Activated CD8-positive, alpha-beta memory T cell treated with anti-CD3 and anti-CD28 coated beads, Interleukin-2, amount 10 ng/mL, durations not matched to agents 7 days and 5 days (primary cell): ENCODE results near the gene NR6A1. TPM values are rescaled to one million over a fixed set of nuclear protein-coding genes. Genes with fewer than 3 reads are reported as not detected.

ENCODE experiments used
- ATAC-seq: fragments of 150-1000 bp; cut with Tn5 transposase; one replicate; pipeline ENCODE4 v1.10.0; 2021; ENCODE audit warnings: moderate library complexity
- CTCF ChIA-PET: fragments of 350-600 bp; sonication (Branson Sonifier 250); formaldehyde crosslinking; loops from one replicate; lab custom pipeline; 2021; ENCODE audit warnings: antibody characterized with exemption; lab: Charles Lee
- DNase-seq: peaks from one replicate; pipeline ENCODE4 v3.0.0-alpha.2; 2020
- H3K27ac Mint-ChIP-seq: one replicate; pipeline ENCODE4 v1.8.0; 2021; ENCODE audit warnings: mild to moderate bottlenecking, mixed read lengths
- H3K27me3 Mint-ChIP-seq: one replicate; pipeline ENCODE4 v1.8.0; 2021; ENCODE audit warnings: mixed read lengths
- H3K36me3 Mint-ChIP-seq: one replicate; pipeline ENCODE4 v1.8.0; 2021; ENCODE audit warnings: mild to moderate bottlenecking, mixed read lengths
- H3K4me1 Mint-ChIP-seq: one replicate; pipeline ENCODE4 v1.8.0; 2021; ENCODE audit warnings: mixed read lengths
- H3K4me3 Mint-ChIP-seq: one replicate; pipeline ENCODE4 v1.8.0; 2021; ENCODE audit warnings: mild to moderate bottlenecking, moderate library complexity, mixed read lengths
- H3K9me3 Mint-ChIP-seq: one replicate; pipeline ENCODE4 v1.8.0; 2022; ENCODE audit warnings: low read depth, mixed read lengths
- total RNA-seq, 2 experiments: library from RNA; stranded (reverse); gene quantifications; one replicate each; pipeline ENCODE4 v1.2.3, GENCODE V29; 2021

NR6A1 gene
- total RNA-seq, 2 experiments from 2014 or later = 0.44 to 1.2 TPM

- H3K9me3 Mint-ChIP-seq = no peaks in the 10 kb centered on the region
- H3K4me3 Mint-ChIP-seq = no peak overlapping the region
- peaks cover 4% of the 10 kb centered on the region for H3K36me3 Mint-ChIP-seq
- CTCF ChIA-PET = no interaction called here
- ATAC-seq (no peak), DNase-seq (no peak)
- no peak overlapping the region for H3K27ac Mint-ChIP-seq
- peaks cover 18% of the 10 kb centered on the region for H3K27me3 Mint-ChIP-seq
- peaks cover 13% of the 10 kb centered on the region for H3K4me1 Mint-ChIP-seq
Measured at GRCh38 chr9:124500028-124500795, 270.9 kb downstream of the NR6A1 start.

- Mint-ChIP-seq H3K9me3 (no peaks in the 10 kb centered on the region), H3K27ac (no peak overlapping the region), H3K27me3 (peaks cover 16% of the 10 kb centered on the region), H3K36me3 (peaks cover 4% of the 10 kb centered on the region), H3K4me1 (peaks cover 13% of the 10 kb centered on the region), H3K4me3 (no peak overlapping the region)
- ATAC-seq (no peak), DNase-seq (no peak)
- CTCF ChIA-PET = no interaction called here
Measured at GRCh38 chr9:124499216-124499615, 271.9 kb downstream of the NR6A1 start.

DNA sequence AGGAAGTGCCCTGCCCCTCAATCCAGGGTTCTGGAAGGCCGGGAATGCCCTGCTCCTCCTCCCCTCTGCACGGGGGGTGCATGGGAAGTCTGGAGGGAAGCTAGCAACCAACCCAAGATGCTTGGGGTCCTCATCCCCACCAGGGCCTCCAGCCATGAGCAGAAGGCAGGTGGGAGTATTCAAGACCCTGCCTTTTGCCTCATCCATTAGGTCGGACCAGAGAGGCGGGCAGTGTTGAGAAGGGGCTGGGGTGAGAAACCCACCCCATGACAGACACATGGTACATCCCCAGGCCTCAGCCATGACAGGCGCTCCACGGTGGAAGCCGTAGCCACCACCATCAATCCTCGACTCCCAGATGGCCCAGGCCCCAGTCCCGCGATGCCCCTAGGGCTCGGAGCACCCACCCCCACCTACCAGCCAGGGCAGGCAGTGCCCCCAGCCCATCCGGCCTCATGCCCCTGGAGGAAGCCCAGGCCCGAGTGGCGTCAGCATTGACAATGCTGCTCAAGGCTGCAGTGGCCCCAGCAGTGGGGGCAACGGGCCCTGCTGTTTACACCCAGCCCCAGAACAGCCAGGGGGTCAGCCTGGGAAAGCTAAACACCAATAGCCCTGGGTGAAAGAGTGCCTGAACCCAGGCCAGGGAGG, 272.5 kb downstream of the NR6A1 start:
- H3K4me3 Mint-ChIP-seq = no peak overlapping the region
- no peaks in the 10 kb centered on the region for H3K9me3 Mint-ChIP-seq
- peaks cover 11% of the 10 kb centered on the region for H3K27me3 Mint-ChIP-seq
- H3K27ac Mint-ChIP-seq = no peak overlapping the region
- CTCF ChIA-PET = interaction anchor here (0.5 kb wide), 1 partner anchor 97 kb away, joined by 3 read pairs; no protein-coding TSS in a partner anchor
- H3K36me3 Mint-ChIP-seq = no peaks in the 10 kb centered on the region
- ATAC-seq (no peak), DNase-seq (no peak)
- H3K4me1 Mint-ChIP-seq = peaks cover 8% of the 10 kb centered on the region

DNA sequence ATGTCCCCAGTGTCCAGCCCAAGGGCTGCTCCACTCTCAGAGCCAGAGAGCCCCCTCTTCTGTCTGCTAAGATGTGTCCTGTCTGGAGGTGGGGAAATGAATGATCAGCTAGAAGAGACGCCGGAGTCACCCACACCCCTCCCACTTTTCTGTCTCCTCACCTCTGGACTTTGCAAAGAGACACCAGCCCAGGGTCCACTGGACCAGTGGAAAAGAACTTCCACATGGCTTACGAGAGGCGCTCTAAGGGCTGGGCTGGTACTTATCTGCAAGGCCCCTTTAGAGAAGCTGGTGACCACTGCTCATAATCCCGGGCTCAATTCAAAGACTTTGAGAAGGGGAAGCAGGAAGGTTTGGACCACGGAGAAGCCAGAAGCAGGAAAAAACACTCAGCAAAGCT, 273.1 kb downstream of the NR6A1 start:
- no peaks in the 10 kb centered on the region for H3K9me3 Mint-ChIP-seq
- peaks cover 8% of the 10 kb centered on the region for H3K4me1 Mint-ChIP-seq
- CTCF ChIA-PET = no interaction called here
- no peaks in the 10 kb centered on the region for H3K36me3 Mint-ChIP-seq
- no peak for ATAC-seq
- H3K4me3 Mint-ChIP-seq = no peak overlapping the region
- H3K27me3 Mint-ChIP-seq = peaks cover 7% of the 10 kb centered on the region
- H3K27ac Mint-ChIP-seq = no peak overlapping the region
- no peak for DNase-seq

GRCh38 chr9:124497441-124497840, 273.7 kb downstream of the NR6A1 start:
- CTCF ChIA-PET = no interaction called here
- H3K27ac Mint-ChIP-seq = no peak overlapping the region
- H3K4me3 Mint-ChIP-seq = no peak overlapping the region
- peaks cover 8% of the 10 kb centered on the region for H3K4me1 Mint-ChIP-seq
- no peaks in the 10 kb centered on the region for H3K9me3 Mint-ChIP-seq
- ATAC-seq = no peak
- DNase-seq = no peak
- H3K27me3 Mint-ChIP-seq = peaks cover 6% of the 10 kb centered on the region
- H3K36me3 Mint-ChIP-seq = no peaks in the 10 kb centered on the region

DNA sequence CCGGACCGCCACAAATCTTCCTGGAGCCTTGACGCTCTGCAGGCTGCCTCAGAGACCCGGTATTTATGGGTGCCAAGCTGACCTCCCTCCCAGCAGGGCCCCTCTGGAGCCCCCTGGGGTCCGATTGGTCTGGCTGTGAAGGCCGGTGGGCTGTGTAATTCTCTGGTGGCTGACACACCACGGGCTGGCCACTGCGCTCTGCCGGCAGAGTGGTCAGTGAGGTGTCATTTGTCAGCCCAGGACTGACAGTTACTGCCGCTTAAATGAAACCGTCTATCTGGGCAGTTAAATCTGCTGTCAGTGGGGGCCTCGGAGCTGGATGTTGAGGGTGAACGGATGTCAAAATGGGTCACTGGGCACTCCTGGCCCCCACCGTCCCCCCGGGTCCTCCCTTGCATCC, 274.6 kb downstream of the NR6A1 start:
- Mint-ChIP-seq H3K27me3 (no peaks in the 10 kb centered on the region), H3K27ac (no peak overlapping the region), H3K9me3 (no peaks in the 10 kb centered on the region), H3K4me3 (no peak overlapping the region), H3K4me1 (peaks cover 8% of the 10 kb centered on the region), H3K36me3 (no peaks in the 10 kb centered on the region)
- CTCF ChIA-PET = no interaction called here
- no peak for DNase-seq
- ATAC-seq = no peak

DNA sequence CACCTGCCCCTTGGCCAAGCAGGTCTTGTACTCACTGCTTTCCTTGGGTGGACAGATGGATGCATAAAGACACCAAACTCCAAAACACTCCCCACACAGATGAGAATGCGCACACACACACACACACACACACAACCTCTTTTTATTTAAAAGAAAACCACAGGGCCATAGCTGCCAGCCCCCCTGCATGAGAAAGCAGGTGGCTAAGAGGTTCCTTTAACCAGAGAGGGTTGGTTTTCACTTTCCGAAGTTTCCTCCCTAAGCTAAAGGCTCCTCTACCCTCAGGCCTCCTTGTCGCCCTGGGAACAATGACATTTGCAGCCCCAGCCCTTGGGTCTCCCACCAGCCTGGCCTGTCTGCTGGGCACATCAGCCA, 275.0 kb downstream of the NR6A1 start:
- DNase-seq = no peak

DNA sequence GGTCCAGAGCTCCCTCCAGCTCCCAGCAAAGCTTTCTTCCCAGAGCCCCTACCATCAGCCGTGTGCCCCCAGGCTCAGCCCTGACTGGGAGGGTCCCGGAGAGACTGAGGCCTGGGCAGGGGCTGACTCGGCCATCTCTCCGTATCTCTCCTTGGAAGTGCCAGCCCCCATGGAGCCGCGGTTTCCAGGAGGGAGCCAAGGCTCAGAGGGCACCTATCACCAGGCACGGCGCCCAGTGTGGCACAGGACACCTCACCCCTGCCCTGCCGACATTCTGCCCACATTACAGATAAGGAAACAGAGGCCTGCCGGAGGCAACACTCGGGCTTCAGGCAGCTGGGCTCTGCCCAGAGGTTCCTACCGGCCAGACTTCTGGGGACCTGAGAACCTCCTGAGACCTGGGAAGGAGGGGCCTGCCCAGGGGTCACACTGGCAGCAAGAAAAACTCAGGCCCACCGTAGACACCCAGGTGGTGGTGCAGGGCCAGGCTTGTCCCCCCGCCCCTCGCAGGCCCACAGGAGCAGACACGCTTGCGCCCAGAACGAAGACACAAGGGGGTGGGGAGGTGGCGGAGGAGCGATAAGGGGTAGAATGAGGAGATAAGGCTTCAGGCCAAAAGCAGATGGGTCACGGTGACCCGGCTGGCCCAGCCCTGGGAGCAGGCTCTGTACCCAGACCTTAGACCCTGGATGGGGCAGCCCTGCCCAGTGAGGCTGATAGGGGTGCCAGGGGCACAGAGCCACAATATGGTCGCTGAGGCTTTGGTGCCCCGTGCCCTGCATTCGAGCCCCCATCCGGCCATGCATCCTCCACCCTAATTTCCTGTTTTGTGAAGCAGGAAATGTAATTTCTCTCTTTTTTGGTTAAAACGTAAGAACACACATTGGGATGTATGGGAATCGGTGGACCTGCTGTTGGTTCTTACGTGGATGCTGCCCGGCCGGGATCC, 275.7 kb downstream of the NR6A1 start:
- Mint-ChIP-seq H3K27ac (no peak overlapping the region), H3K9me3 (no peaks in the 10 kb centered on the region), H3K4me3 (no peak overlapping the region), H3K27me3 (no peaks in the 10 kb centered on the region), H3K36me3 (no peaks in the 10 kb centered on the region), H3K4me1 (peaks cover 6% of the 10 kb centered on the region)
- ATAC-seq (no peak), DNase-seq (no peak)
- CTCF ChIA-PET = no interaction called here

More for the DNA sequence above, 275.0 kb downstream of the NR6A1 start:
- Mint-ChIP-seq H3K4me1 (peaks cover 8% of the 10 kb centered on the region), H3K9me3 (no peaks in the 10 kb centered on the region), H3K27ac (no peak overlapping the region), H3K4me3 (no peak overlapping the region), H3K36me3 (no peaks in the 10 kb centered on the region), H3K27me3 (no peaks in the 10 kb centered on the region)
- CTCF ChIA-PET = no interaction called here
- no peak for ATAC-seq

GRCh38 chr9:124493794-124494479, 277.2 kb downstream of the NR6A1 start:
- ATAC-seq (no peak), DNase-seq (no peak)
- H3K27ac Mint-ChIP-seq = no peak overlapping the region
- H3K4me3 Mint-ChIP-seq = no peak overlapping the region
- no peaks in the 10 kb centered on the region for H3K9me3 Mint-ChIP-seq
- CTCF ChIA-PET = no interaction called here
- H3K27me3 Mint-ChIP-seq = no peaks in the 10 kb centered on the region
- peaks cover 6% of the 10 kb centered on the region for H3K4me1 Mint-ChIP-seq
- no peaks in the 10 kb centered on the region for H3K36me3 Mint-ChIP-seq

DNA sequence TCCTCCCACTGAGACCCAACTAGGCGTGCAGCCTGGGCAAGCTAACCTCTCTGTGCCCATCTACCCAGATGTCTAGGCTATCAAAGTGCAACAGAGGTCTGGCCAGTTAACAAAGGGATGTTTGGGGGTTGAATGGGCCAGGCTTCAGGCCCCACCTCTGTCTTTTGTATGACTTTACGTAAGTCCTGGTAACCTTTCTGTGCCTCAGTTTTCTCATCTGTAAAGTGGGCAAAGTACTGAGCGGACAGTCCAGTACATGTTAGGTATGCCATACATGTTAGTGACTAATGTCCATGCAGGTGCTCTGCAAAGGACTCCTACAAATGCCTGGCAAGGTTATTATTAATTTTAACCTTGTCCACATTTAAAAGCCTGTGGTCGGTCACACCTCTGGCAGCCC, 277.9 kb downstream of the NR6A1 start:
- peaks cover 6% of the 10 kb centered on the region for H3K4me1 Mint-ChIP-seq
- no peaks in the 10 kb centered on the region for H3K9me3 Mint-ChIP-seq
- CTCF ChIA-PET = no interaction called here
- DNase-seq = no peak
- H3K27me3 Mint-ChIP-seq = no peaks in the 10 kb centered on the region
- ATAC-seq = no peak
- H3K36me3 Mint-ChIP-seq = no peaks in the 10 kb centered on the region
- no peak overlapping the region for H3K27ac Mint-ChIP-seq
- H3K4me3 Mint-ChIP-seq = no peak overlapping the region

DNA sequence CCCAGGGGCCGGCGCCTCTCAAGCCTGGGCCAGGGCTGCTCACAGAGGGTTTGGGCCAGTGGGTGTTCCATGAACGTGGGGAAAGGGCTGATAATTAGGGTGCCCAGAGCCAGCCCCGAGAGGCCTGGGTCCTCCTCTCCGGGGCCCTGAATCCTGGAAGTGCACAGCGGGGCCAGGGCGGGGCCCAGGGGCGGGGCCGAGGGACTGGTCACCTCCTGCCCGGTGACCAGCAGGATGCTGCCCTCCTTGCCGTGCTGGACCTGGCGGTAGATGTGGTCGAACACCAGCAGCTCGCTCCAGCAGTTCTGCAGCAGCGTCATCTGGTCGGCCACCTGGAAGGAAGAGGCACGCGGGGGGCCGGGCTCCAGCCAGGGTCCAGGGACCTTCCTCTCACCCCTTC, 278.3 kb downstream of the NR6A1 start:
- H3K27ac Mint-ChIP-seq = no peak overlapping the region
- no peaks in the 10 kb centered on the region for H3K27me3 Mint-ChIP-seq
- CTCF ChIA-PET = no interaction called here
- no peaks in the 10 kb centered on the region for H3K9me3 Mint-ChIP-seq
- ATAC-seq (no peak), DNase-seq (no peak)
- no peak overlapping the region for H3K4me3 Mint-ChIP-seq
- no peaks in the 10 kb centered on the region for H3K36me3 Mint-ChIP-seq
- H3K4me1 Mint-ChIP-seq = peaks cover 6% of the 10 kb centered on the region

DNA sequence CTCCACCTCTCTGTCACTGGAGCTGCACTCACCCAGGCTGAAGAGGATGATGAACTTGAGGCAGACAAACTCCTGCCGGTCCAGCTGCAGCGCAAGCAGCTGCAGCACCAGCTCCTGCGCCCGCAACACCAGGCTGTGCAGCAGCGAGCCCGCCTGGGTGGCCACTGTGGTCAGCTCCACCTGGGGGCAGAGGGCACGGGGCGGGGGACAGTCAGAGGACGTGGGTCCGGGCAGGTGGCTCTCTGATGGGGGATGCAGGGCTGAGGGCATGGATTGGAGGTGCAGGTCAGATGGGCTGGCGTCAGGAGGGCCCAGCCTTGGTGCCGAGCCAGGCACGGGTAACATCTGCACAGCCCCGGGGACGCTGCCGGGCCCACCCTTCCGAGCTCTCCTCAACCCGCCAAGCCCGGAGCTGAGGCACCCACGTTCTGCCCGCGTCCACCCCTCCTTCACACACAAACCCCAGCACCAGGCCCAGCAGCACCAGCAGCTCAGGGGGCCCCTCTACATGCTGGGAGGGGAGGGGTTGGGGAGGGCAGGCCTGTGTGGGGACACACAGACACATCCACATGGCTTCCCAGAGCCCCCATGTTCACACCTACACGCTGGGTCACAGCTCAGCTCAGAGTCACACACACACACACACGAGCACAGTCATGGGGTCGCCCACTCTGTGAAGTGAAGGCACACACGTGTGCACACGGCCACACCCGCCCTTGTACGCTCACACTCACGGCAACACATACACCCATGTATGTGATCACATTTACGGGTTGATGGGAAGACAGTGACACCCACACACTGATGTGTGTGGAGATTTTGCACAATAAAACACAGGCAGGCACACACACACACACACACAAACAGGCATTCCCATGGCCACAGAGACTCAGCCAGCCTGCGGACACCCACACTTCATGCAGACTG, 279.8 kb downstream of the NR6A1 start:
- H3K4me1 Mint-ChIP-seq = peaks cover 6% of the 10 kb centered on the region
- CTCF ChIA-PET = interaction anchor here (1.6 kb wide), 1 partner anchor 71 kb away, joined by 4 read pairs; no protein-coding TSS in a partner anchor
- no peaks in the 10 kb centered on the region for H3K9me3 Mint-ChIP-seq
- ATAC-seq = no peak
- H3K27ac Mint-ChIP-seq = no peak overlapping the region
- no peak for DNase-seq
- no peaks in the 10 kb centered on the region for H3K27me3 Mint-ChIP-seq
- H3K4me3 Mint-ChIP-seq = no peak overlapping the region
- H3K36me3 Mint-ChIP-seq = no peaks in the 10 kb centered on the region
